Neuronal stem cell (in vitro differentiated cells): ENCODE measurements around the gene AKAP12.

Experiments used
- DNase-seq: peaks from one replicate; pipeline ENCODE4 v3.0.0-alpha.2; 2013; ENCODE audit warnings: low spot score
- H2AFZ ChIP-seq: one replicate; pipeline ENCODE4 v1.6.1; 2013; ENCODE audit warnings: mild to moderate bottlenecking, low read length, inconsistent platforms
- H2AK5ac ChIP-seq: 2 replicates; pipeline ENCODE4 v1.6.1; 2013; ENCODE audit warnings: low read depth, mild to moderate bottlenecking, inconsistent platforms, low read length, moderate library complexity, mixed read lengths
- H2BK120ac ChIP-seq: 2 replicates; pipeline ENCODE4 v1.6.1; 2013; ENCODE audit warnings: low read depth, mild to moderate bottlenecking, inconsistent platforms, low read length, moderate library complexity, mixed read lengths
- H2BK12ac ChIP-seq: one replicate; pipeline ENCODE4 v1.6.1; 2013; ENCODE audit warnings: low read length, inconsistent platforms
- H2BK15ac ChIP-seq: 2 replicates; pipeline ENCODE4 v1.6.1; 2013; ENCODE audit warnings: mild to moderate bottlenecking, low read length, inconsistent platforms, mixed read lengths
- H2BK5ac ChIP-seq: one replicate; pipeline ENCODE4 v1.6.1; 2013; ENCODE audit warnings: inconsistent platforms, mild to moderate bottlenecking, low read length, moderate library complexity
- H3K14ac ChIP-seq: one replicate; pipeline ENCODE4 v1.6.1; 2013; ENCODE audit warnings: low read length, inconsistent platforms
- H3K18ac ChIP-seq: 2 replicates; pipeline ENCODE4 v1.6.1; 2013; ENCODE audit warnings: low read length, inconsistent platforms
- H3K23ac ChIP-seq: 2 replicates; pipeline ENCODE4 v1.6.1; 2013; ENCODE audit warnings: low read depth, mild to moderate bottlenecking, mixed read lengths, low read length, inconsistent platforms; ENCODE audit not compliant: poor library complexity
- H3K27ac ChIP-seq: replicated peaks from 3 replicates; pipeline ENCODE4 v1.5.1; 2013; ENCODE audit warnings: low read length, inconsistent platforms
- H3K27me3 ChIP-seq, 3 experiments: 2 replicates each; pipeline ENCODE4 v1.6.1; 2013; ENCODE audit warnings: low read length in 3 of 3, mild to moderate bottlenecking in 2 of 3, inconsistent platforms in 1 of 3, low read depth in 1 of 3, mixed read lengths in 1 of 3, moderate library complexity in 1 of 3; ENCODE audit not compliant: control insufficient read depth in 3 of 3, insufficient read depth in 3 of 3
- H3K36me3 ChIP-seq, 2 donors: replicated peaks in 1 of 2; 2 replicates each; pipeline ENCODE4 v1.6.1; 2013; ENCODE audit warnings: low read length in 2 of 2; ENCODE audit not compliant: control insufficient read depth in 2 of 2, insufficient read depth in 2 of 2
- H3K4ac ChIP-seq: 2 replicates; pipeline ENCODE4 v1.6.1; 2013; ENCODE audit warnings: inconsistent platforms, mild to moderate bottlenecking, low read length, moderate library complexity
- H3K4me1 ChIP-seq, 2 donors: 1 replicate in 1 of 2; 2 replicates in 1 of 2; pipeline ENCODE4 v1.6.1; 2013; ENCODE audit warnings: low read length in 2 of 2, low read depth in 1 of 2; ENCODE audit not compliant: control insufficient read depth in 2 of 2, insufficient read depth in 1 of 2
- H3K4me2 ChIP-seq: one replicate; pipeline ENCODE4 v1.6.1; 2013; ENCODE audit warnings: mild to moderate bottlenecking, low read length, inconsistent platforms; ENCODE audit not compliant: insufficient read depth, poor library complexity, severe bottlenecking
- H3K4me3 ChIP-seq, 2 donors: 2 replicates each; pipeline ENCODE4 v1.5.1; 2013; ENCODE audit warnings: low read length in 2 of 2, mild to moderate bottlenecking in 2 of 2, inconsistent platforms in 1 of 2, moderate library complexity in 1 of 2
- H3K79me1 ChIP-seq: one replicate; pipeline ENCODE4 v1.6.1; 2013; ENCODE audit warnings: low read depth, mild to moderate bottlenecking, inconsistent platforms, low read length, moderate library complexity
- H3K9ac ChIP-seq: one replicate; pipeline ENCODE4 v1.6.1; 2013; ENCODE audit warnings: mild to moderate bottlenecking, low read depth, low read length, inconsistent platforms; ENCODE audit not compliant: poor library complexity
- H3K9me3 ChIP-seq, 2 donors: replicated peaks in 1 of 2; 2 replicates each; pipeline versions ENCODE3 to v1.6.1; 2013; ENCODE audit warnings: low read length in 2 of 2, mild to moderate bottlenecking in 2 of 2, inconsistent platforms in 1 of 2, low read depth in 1 of 2, mixed read lengths in 1 of 2, moderate library complexity in 1 of 2; ENCODE audit not compliant: control insufficient read depth in 2 of 2, insufficient read depth in 1 of 2
- H4K8ac ChIP-seq: one replicate; pipeline ENCODE4 v1.6.1; 2013; ENCODE audit warnings: low read depth, mild to moderate bottlenecking, inconsistent platforms, low read length, moderate library complexity
- H4K91ac ChIP-seq: one replicate; pipeline ENCODE4 v1.6.1; 2013; ENCODE audit warnings: low read length, low read depth, mild to moderate bottlenecking, inconsistent platforms; ENCODE audit not compliant: poor library complexity
- WGBS, 2 donors: extraction: QIAGEN DNeasy Blood & Tissue Kit; methylation state at CpG; one replicate each; pipeline ENCODE4 v1.1.7; 2013; ENCODE audit warnings: missing lambda C conversion rate in 2 of 2, mixed read lengths in 1 of 2; ENCODE audit not compliant: insufficient read length in 2 of 2, insufficient replicate concordance in 1 of 2; ENCODE audit errors: extremely low coverage in 2 of 2; 5-methylcytosine and 5-hydroxymethylcytosine counted together

AKAP12 gene

GRCh38 chr6:151257985-151258445 lies 18.2 kb downstream of the AKAP12 start:
- Histone ChIP-seq H3K18ac (no peak overlapping the region), H3K36me3 (peaks cover 0 to 3% of the 10 kb centered on the region in 2 donors), H3K9ac (no peak overlapping the region), H3K14ac (no peak overlapping the region), H2BK5ac (no peak overlapping the region), H2BK15ac (no peak overlapping the region), H3K4me1 (peaks cover 3 to 5% of the 10 kb centered on the region in 2 donors), H2BK12ac (no peak overlapping the region), H3K4ac (no peak overlapping the region), H3K79me1 (no peaks in the 10 kb centered on the region), H3K27ac (no peak overlapping the region), H3K4me2 (no peak overlapping the region), H3K27me3 (no peaks in the 10 kb centered on the region), H2AK5ac (no peak overlapping the region), H3K23ac (no peak overlapping the region), H2AFZ (no peak overlapping the region), H4K91ac (no peak overlapping the region), H3K4me3 (no peak overlapping the region), H3K9me3 (no peaks in the 10 kb centered on the region), H4K8ac (no peak overlapping the region), H2BK120ac (no peak overlapping the region)
- WGBS, 2 donors: no CpG with 5 or more reads among the region's 4 CpGs
- DNase-seq: no peak

- Histone ChIP-seq H3K4me3 (no peak overlapping the region), H3K36me3 (peaks cover 0 to 3% of the 10 kb centered on the region in 2 donors), H3K27me3 (no peaks in the 10 kb centered on the region), H3K23ac (no peak overlapping the region), H4K8ac (no peak overlapping the region), H3K79me1 (no peaks in the 10 kb centered on the region), H3K14ac (no peak overlapping the region), H2BK12ac (no peak overlapping the region), H2BK15ac (no peak overlapping the region), H4K91ac (no peak overlapping the region), H2BK5ac (no peak overlapping the region), H3K4ac (no peak overlapping the region), H3K9me3 (no peaks in the 10 kb centered on the region), H3K4me1 (peaks cover 3 to 4% of the 10 kb centered on the region in 2 donors), H2AFZ (no peak overlapping the region), H3K4me2 (no peak overlapping the region), H3K27ac (no peak overlapping the region), H2AK5ac (no peak overlapping the region), H2BK120ac (no peak overlapping the region), H3K18ac (no peak overlapping the region), H3K9ac (no peak overlapping the region)
- no CpG with 5 or more reads among the region's 4 CpGs for WGBS, 2 donors
- DNase-seq: no peak
Observed at GRCh38 chr6:151260205-151260604, 20.4 kb downstream of the AKAP12 start.

DNA sequence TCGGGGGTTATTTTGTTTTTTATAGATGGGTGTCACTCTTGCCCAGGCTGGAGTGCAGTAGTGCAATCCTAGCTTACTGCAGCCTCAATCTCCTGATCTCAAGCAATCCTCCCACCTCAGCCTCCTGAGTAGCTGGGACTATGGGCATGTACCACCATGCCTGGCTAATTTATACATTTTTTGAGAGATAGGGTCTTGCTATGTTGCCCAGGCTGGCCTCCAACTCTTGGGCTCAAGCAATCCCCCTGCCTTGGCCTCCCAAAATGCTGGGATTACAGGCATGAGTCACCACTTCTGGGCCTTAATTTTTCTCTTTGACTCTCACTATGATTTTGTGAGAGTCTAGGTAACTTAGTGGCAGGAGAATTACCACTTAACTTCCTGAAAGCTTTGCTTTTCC lies 23.3 kb downstream of the AKAP12 start:
- WGBS, 2 donors: no CpG with 5 or more reads among the region's 1 CpG
- DNase-seq: no peak
- no peak overlapping the region for H3K9ac ChIP-seq
- peaks cover under 1 to 4% of the 10 kb centered on the region in 2 donors for H3K4me1 ChIP-seq
- H2BK120ac ChIP-seq: no peak overlapping the region
- H2BK5ac ChIP-seq: no peak overlapping the region
- no peak overlapping the region for H3K27ac ChIP-seq
- no peak overlapping the region for H4K8ac ChIP-seq
- H3K18ac ChIP-seq: no peak overlapping the region
- no peaks in the 10 kb centered on the region for H3K27me3 ChIP-seq
- H3K4me2 ChIP-seq: no peak overlapping the region
- H3K4ac ChIP-seq: no peak overlapping the region
- no peak overlapping the region for H3K23ac ChIP-seq
- H2AK5ac ChIP-seq: no peak overlapping the region
- H3K14ac ChIP-seq: no peak overlapping the region
- H4K91ac ChIP-seq: no peak overlapping the region
- H2AFZ ChIP-seq: no peak overlapping the region
- no peaks in the 10 kb centered on the region for H3K9me3 ChIP-seq
- no peak overlapping the region for H2BK12ac ChIP-seq
- H2BK15ac ChIP-seq: no peak overlapping the region
- no peaks in the 10 kb centered on the region for H3K36me3 ChIP-seq
- no peaks in the 10 kb centered on the region for H3K79me1 ChIP-seq
- H3K4me3 ChIP-seq: no peak overlapping the region

GRCh38 chr6:151263967-151264366 lies 24.2 kb downstream of the AKAP12 start:
- no peak overlapping the region for H3K27ac ChIP-seq
- H3K18ac ChIP-seq: no peak overlapping the region
- no peak overlapping the region for H4K91ac ChIP-seq
- no peak overlapping the region for H3K4me3 ChIP-seq
- no peak overlapping the region for H3K23ac ChIP-seq
- no peak overlapping the region for H3K9ac ChIP-seq
- no peak overlapping the region for H2BK12ac ChIP-seq
- no peak overlapping the region for H2BK5ac ChIP-seq
- H4K8ac ChIP-seq: no peak overlapping the region
- H3K9me3 ChIP-seq: no peaks in the 10 kb centered on the region
- H2AK5ac ChIP-seq: no peak overlapping the region
- H2BK15ac ChIP-seq: no peak overlapping the region
- no peak overlapping the region for H3K4me2 ChIP-seq
- H3K36me3 ChIP-seq: no peaks in the 10 kb centered on the region
- H3K4me1 ChIP-seq: peaks cover 0 to 4% of the 10 kb centered on the region in 2 donors
- no peak overlapping the region for H3K14ac ChIP-seq
- H3K4ac ChIP-seq: no peak overlapping the region
- H2BK120ac ChIP-seq: no peak overlapping the region
- no CpG with 5 or more reads among the region's 3 CpGs for WGBS, 2 donors
- no peak overlapping the region for H2AFZ ChIP-seq
- H3K79me1 ChIP-seq: no peaks in the 10 kb centered on the region
- H3K27me3 ChIP-seq: no peaks in the 10 kb centered on the region
- DNase-seq: no peak
